Neural cell (in vitro differentiated cells): ENCODE results near the gene CDC20. TPM values are rescaled to one million over a fixed set of nuclear protein-coding genes. Genes with fewer than 3 reads are reported as not detected.

Source experiments
- H2AFZ ChIP-seq: fragments of 200-600, 300-800 bp; sonication (generic), shearing (Covaris generic); 2 replicates; pipeline ENCODE4 v1.6.0; 2014; ENCODE audit warnings: low read depth, mild to moderate bottlenecking, antibody characterized with exemption, low read length, moderate library complexity
- H3F3A ChIP-seq: fragments of 200-600 bp; shearing (Covaris generic); 2 replicates; pipeline ENCODE4 v1.6.1; 2016; ENCODE audit warnings: mild to moderate bottlenecking, moderate library complexity, mixed read lengths, antibody characterized with exemption, low read length; ENCODE audit not compliant: insufficient read depth, poor library complexity, severe bottlenecking
- H3K27ac ChIP-seq: fragments of 200-600, 300-800 bp; sonication (generic), shearing (Covaris generic); 2 replicates; pipeline ENCODE4 v1.5.1; 2014; ENCODE audit warnings: mild to moderate bottlenecking, low read length, moderate library complexity
- H3K27me3 ChIP-seq: fragments of 300-800, 200-600 bp; sonication (generic), shearing (Covaris generic); 2 replicates; pipeline ENCODE4 v1.6.0; 2014; ENCODE audit warnings: mild to moderate bottlenecking, low read depth, low read length, moderate library complexity; ENCODE audit not compliant: insufficient read depth
- H3K36me3 ChIP-seq: fragments of 300-800, 200-600 bp; sonication (generic), shearing (Covaris generic); 2 replicates; pipeline ENCODE4 v1.5.1; 2014; ENCODE audit warnings: mild to moderate bottlenecking, antibody characterized with exemption, low read length, moderate library complexity; ENCODE audit not compliant: insufficient read depth
- H3K4me2 ChIP-seq: fragments of 300-800, 200-600 bp; sonication (generic), shearing (Covaris generic); 2 replicates; pipeline ENCODE4 v1.6.0; 2014; ENCODE audit warnings: mild to moderate bottlenecking, low read length
- H3K4me3 ChIP-seq: fragments of 300-800, 200-600 bp; sonication (generic), shearing (Covaris generic); 2 replicates; pipeline ENCODE4 v1.5.1; 2014; ENCODE audit warnings: mild to moderate bottlenecking, low read length, moderate library complexity
- H3K79me2 ChIP-seq: fragments of 200-600 bp; shearing (Covaris generic); replicated peaks from 2 replicates; pipeline ENCODE4 v1.6.0; 2014; ENCODE audit warnings: mild to moderate bottlenecking, low read length, moderate library complexity; ENCODE audit not compliant: insufficient read depth
- H3K9ac ChIP-seq: fragments of 300-800, 200-600 bp; sonication (generic), shearing (Covaris generic); 2 replicates; pipeline ENCODE4 v1.6.1; 2016; ENCODE audit warnings: mild to moderate bottlenecking, low read length, mixed read lengths
- H3K9me2 ChIP-seq: fragments of 200-600 bp; shearing (Covaris generic); 2 replicates; pipeline ENCODE4 v1.6.1; 2016; ENCODE audit warnings: mild to moderate bottlenecking, low read length, mixed read lengths; ENCODE audit not compliant: insufficient read depth
- H3K9me3 ChIP-seq: fragments of 200-600, 300-800 bp; sonication (generic), shearing (Covaris generic); 2 replicates; pipeline ENCODE4 v1.6.1; 2016; ENCODE audit warnings: mild to moderate bottlenecking, mixed run types, low read length, moderate library complexity, mixed read lengths
- H4K20me1 ChIP-seq: fragments of 200-600 bp; shearing (Covaris generic); 2 replicates; pipeline ENCODE4 v1.6.1; 2016; ENCODE audit warnings: mild to moderate bottlenecking, mixed run types; ENCODE audit not compliant: insufficient read depth
- EP300 ChIP-seq: fragments of 450-650 bp; conservative IDR thresholded peaks from 2 replicates; pipeline ENCODE4 v1.6.1; 2014; ENCODE audit warnings: antibody characterized with exemption, mild to moderate bottlenecking, moderate library complexity; ENCODE audit not compliant: poor library complexity, severe bottlenecking
- EZH2 ChIP-seq: fragments of 200-600, 300-800 bp; shearing (Covaris generic), sonication (generic); IDR thresholded peaks from 2 replicates; pipeline ENCODE4 v1.6.1; 2014; ENCODE audit warnings: antibody characterized with exemption, low read length, borderline replicate concordance, mild to moderate bottlenecking; ENCODE audit not compliant: insufficient read depth, poor library complexity, severe bottlenecking
- MXI1 ChIP-seq: fragments of 450-650 bp; conservative IDR thresholded peaks from 2 replicates; pipeline ENCODE4 v1.6.1; 2014; ENCODE audit warnings: antibody characterized with exemption, mild to moderate bottlenecking; ENCODE audit not compliant: poor library complexity, severe bottlenecking
- POLR2AphosphoS5 ChIP-seq: IDR thresholded peaks from 2 replicates; pipeline ENCODE4 v1.6.1; 2012
- RAD21 ChIP-seq: fragments of 450-650 bp; conservative IDR thresholded peaks from 2 replicates; pipeline ENCODE4 v1.6.1; 2014; ENCODE audit warnings: antibody characterized with exemption, mild to moderate bottlenecking, moderate library complexity
- SMC3 ChIP-seq: fragments of 450-650 bp; conservative IDR thresholded peaks from 2 replicates; pipeline ENCODE4 v1.6.1; 2014; ENCODE audit warnings: antibody characterized with exemption, mild to moderate bottlenecking, moderate library complexity; ENCODE audit not compliant: poor library complexity
- TAF1 ChIP-seq: IDR thresholded peaks from 2 replicates; pipeline ENCODE4 v1.6.1; 2012; ENCODE audit warnings: low read depth
- polyA plus RNA-seq: library from polyadenylated mRNA; depleted of rRNA; stranded (reverse); fragments of >200 nt; gene quantifications from 2 replicates; pipeline ENCODE4 v1.2.3, GENCODE V29; 2014
- TF ChIP-seq, protein P1 (sequence below): IDR thresholded peaks from 2 replicates; pipeline ENCODE4 v1.6.1; 2012; ENCODE audit warnings: borderline replicate concordance
- TF ChIP-seq, protein P2 (sequence below): fragments of 450-650 bp; IDR thresholded peaks from 2 replicates; pipeline ENCODE4 v1.5.1; 2014; ENCODE audit warnings: antibody characterized with exemption, mild to moderate bottlenecking, moderate library complexity; ENCODE audit not compliant: poor library complexity, severe bottlenecking

The CDC20 gene
- polyA plus RNA-seq, 1 donor from 2014 or later = 2.8 TPM

DNA sequence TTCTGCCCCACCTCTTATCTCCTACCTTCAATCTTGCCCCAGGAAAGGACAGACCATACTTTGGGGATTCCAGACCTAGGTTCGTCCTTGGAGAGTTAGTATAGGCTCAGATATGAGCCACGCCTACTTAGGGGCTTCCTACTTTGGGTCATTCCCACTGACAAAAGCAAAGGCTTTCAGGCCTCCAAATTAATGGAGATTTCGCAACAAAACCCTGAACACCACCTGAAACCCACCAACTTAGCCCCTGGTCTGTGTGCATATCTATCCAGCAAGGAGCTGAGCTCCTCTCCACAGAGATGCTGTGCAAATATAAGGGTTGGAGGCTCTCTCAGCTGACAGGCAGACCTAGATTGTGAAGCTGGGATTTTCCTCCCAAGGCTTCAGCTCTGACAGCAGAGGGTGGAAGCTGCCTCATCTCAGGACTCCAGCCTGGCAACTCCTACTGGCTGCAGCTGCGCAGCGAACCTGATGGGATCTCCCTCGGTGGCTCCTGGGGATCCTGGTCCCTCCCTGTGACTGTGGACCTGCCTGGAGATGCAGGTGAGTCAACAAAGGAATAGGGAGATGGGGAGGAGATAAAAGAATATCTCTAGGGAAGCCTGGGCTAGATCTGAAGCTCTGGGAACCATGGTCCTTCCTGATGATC is 19.1 kb upstream of the CDC20 start:
- Histone ChIP-seq H3K36me3 (no peaks in the 10 kb centered on the region), H3K9ac (no peak overlapping the region), H4K20me1 (no peaks in the 10 kb centered on the region), H3F3A (no peaks in the 10 kb centered on the region), H3K4me3 (no peak overlapping the region), H3K79me2 (no peaks in the 10 kb centered on the region), H3K27me3 (no peaks in the 10 kb centered on the region), H2AFZ (no peak overlapping the region), H3K9me2 (no peaks in the 10 kb centered on the region), H3K9me3 (no peaks in the 10 kb centered on the region), H3K4me2 (no peak overlapping the region), H3K27ac (no peak overlapping the region)
- TF ChIP-seq, protein P1, sequence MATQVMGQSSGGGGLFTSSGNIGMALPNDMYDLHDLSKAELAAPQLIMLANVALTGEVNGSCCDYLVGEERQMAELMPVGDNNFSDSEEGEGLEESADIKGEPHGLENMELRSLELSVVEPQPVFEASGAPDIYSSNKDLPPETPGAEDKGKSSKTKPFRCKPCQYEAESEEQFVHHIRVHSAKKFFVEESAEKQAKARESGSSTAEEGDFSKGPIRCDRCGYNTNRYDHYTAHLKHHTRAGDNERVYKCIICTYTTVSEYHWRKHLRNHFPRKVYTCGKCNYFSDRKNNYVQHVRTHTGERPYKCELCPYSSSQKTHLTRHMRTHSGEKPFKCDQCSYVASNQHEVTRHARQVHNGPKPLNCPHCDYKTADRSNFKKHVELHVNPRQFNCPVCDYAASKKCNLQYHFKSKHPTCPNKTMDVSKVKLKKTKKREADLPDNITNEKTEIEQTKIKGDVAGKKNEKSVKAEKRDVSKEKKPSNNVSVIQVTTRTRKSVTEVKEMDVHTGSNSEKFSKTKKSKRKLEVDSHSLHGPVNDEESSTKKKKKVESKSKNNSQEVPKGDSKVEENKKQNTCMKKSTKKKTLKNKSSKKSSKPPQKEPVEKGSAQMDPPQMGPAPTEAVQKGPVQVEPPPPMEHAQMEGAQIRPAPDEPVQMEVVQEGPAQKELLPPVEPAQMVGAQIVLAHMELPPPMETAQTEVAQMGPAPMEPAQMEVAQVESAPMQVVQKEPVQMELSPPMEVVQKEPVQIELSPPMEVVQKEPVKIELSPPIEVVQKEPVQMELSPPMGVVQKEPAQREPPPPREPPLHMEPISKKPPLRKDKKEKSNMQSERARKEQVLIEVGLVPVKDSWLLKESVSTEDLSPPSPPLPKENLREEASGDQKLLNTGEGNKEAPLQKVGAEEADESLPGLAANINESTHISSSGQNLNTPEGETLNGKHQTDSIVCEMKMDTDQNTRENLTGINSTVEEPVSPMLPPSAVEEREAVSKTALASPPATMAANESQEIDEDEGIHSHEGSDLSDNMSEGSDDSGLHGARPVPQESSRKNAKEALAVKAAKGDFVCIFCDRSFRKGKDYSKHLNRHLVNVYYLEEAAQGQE = no peak
- no peak for TF ChIP-seq EZH2
- no peak for TF ChIP-seq RAD21
- TF ChIP-seq POLR2AphosphoS5 = no peak
- TF ChIP-seq SMC3 = no peak
- TF ChIP-seq TAF1 = no peak
- TF ChIP-seq EP300 = no peak
- TF ChIP-seq MXI1 = no peak
- TF ChIP-seq, protein P2, sequence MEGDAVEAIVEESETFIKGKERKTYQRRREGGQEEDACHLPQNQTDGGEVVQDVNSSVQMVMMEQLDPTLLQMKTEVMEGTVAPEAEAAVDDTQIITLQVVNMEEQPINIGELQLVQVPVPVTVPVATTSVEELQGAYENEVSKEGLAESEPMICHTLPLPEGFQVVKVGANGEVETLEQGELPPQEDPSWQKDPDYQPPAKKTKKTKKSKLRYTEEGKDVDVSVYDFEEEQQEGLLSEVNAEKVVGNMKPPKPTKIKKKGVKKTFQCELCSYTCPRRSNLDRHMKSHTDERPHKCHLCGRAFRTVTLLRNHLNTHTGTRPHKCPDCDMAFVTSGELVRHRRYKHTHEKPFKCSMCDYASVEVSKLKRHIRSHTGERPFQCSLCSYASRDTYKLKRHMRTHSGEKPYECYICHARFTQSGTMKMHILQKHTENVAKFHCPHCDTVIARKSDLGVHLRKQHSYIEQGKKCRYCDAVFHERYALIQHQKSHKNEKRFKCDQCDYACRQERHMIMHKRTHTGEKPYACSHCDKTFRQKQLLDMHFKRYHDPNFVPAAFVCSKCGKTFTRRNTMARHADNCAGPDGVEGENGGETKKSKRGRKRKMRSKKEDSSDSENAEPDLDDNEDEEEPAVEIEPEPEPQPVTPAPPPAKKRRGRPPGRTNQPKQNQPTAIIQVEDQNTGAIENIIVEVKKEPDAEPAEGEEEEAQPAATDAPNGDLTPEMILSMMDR = no peak

DNA sequence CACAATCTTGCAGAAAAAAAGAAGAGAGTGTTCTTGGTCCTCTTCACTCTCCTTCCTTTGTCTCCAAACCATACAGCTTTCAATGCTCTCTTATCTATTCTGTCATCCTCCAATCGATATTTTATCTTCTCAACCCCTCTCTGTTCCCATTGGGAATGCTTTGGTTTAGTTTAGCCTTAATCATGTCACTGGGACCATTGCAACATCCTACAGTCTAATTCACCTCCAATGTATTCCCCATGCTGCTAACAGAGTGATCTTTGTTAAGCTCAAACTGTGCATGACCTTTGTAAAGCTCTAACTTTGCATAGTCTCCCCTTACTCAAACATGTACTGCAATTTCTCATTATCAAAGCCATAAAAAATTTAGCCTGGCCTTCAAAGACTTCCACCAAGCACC is 18.2 kb upstream of the CDC20 start:
- H3K9me3 ChIP-seq = no peaks in the 10 kb centered on the region
- H3K27me3 ChIP-seq = no peaks in the 10 kb centered on the region
- no peaks in the 10 kb centered on the region for H3K79me2 ChIP-seq
- no peaks in the 10 kb centered on the region for H4K20me1 ChIP-seq
- no peaks in the 10 kb centered on the region for H3K36me3 ChIP-seq
- no peak overlapping the region for H3K4me2 ChIP-seq
- H3K9me2 ChIP-seq = no peaks in the 10 kb centered on the region
- H3F3A ChIP-seq = no peaks in the 10 kb centered on the region
- no peak for TF ChIP-seq RAD21
- no peak for TF ChIP-seq EZH2
- no peak for TF ChIP-seq SMC3
- no peak for TF ChIP-seq EP300
- no peak for TF ChIP-seq TAF1
- TF ChIP-seq, protein P2 = no peak
- TF ChIP-seq, protein P1 = no peak
- TF ChIP-seq MXI1 = no peak
- no peak for TF ChIP-seq POLR2AphosphoS5
- no peak overlapping the region for H2AFZ ChIP-seq
- no peak overlapping the region for H3K27ac ChIP-seq
- H3K9ac ChIP-seq = no peak overlapping the region
- no peak overlapping the region for H3K4me3 ChIP-seq
